Renal cortical epithelial cell (primary cell): Measurements from ENCODE around the gene SORCS1. TPM values are rescaled to one million over a fixed set of nuclear protein-coding genes. Genes with fewer than 3 reads are reported as not detected.

Source experiments
- DNase-seq: peaks from one replicate; pipeline ENCODE4 v3.0.0-alpha.2; 2011; ENCODE audit warnings: low read depth
- total RNA-seq: library from RNA; depleted of rRNA; stranded (reverse); fragments of >200 nt; gene quantifications from 2 replicates; pipeline ENCODE4 v1.2.3, GENCODE V29; 2014

Gene SORCS1
- total RNA-seq, 1 donor from 2014 or later, result not detected

DNA sequence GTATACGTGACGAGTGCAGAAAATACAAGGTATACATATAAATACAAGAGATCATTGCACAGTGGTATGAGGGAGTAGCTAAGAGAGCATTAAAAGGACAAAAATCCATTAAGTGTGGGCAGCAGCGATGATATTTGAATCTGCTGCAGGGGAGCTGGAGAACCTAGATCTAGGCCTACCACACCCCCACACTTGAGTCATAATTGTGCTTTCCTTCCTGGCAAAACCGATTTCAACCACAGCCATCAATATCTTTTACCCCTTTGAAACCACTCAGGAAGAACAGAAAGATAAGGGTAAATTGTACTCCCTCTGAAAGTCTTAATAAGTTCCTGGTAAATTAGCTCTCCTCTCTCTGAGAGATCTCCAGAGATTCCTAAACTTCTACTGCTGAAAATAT is 345.0 kb downstream of the SORCS1 start:
- DNase-seq, result no peak

DNA sequence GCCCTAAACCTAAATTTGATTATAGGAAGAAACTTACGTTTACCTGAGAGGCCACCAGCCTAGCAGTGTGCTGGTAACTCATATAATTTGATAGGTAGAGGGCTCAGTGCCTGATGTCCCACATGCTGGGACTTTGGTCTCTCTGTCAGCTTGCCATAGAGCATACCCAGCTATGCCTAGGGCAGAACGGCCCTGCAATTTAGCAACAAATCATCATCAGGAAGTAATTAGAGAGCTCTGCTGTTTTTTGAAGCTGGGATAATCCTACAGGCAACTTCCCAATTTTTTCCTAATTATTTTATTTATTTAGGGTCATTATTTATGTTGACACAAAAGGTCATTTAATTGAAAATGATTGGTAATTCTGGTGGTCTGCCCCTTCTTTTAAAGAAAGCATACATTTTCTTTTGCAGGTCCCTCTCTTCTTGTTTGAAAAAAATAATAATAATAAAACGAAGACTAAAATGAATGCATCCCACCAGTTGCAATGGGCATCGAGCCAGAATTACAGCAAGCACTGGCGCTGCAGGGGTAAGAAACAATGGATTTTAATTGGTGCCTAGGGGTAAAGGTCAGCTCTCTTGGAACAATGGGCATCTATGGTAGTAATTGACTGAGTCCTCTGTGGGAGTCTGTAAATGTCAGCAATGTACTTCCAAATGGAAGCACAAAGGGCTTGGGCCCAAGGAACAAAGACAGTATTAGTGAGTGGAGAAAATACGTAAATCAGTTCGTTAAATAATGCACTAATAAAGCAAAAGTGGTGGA is 348.0 kb downstream of the SORCS1 start:
- DNase-seq, result no peak

GRCh38 chr10:106815427-106816043 is 349.0 kb downstream of the SORCS1 start:
- DNase-seq, result no peak

GRCh38 chr10:106804992-106805582 is 359.4 kb downstream of the SORCS1 start:
- DNase-seq, result no peak

DNA sequence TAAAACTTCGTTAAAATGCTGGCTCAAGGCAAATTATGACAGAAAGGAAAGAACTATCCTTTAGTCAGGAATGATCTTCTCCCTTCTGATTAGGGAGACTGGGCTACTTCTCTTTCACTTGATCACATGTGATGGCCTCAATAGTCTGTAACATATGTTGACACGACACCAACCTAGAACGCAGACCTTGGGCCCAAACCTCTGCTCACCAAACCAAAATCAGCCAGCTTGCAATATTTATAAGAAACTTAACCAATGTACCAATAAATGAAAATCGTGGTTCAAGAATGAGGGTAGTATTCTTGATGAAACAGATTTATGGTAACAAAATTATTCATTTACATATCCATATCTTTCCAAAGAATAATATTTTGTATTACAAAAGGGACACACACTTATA is 361.6 kb downstream of the SORCS1 start:
- DNase-seq, result no peak

DNA sequence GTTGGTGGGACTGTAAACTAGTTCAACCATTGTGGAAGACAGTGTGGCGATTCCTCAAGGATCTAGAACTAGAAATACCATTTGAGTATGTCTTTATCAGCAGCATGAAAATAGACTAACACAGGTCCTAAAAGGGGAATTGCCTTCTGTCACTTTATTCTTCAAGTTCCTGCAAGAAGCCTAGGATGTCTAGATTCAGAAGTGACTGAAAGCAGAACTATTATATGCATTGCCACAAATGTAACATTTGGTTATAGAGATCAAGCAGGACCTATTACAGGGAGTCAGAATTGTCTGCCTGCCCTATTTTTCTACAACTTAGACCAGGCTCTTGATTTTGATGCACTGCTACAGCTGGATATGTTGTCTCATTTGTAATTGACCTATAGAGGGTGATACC is 364.7 kb downstream of the SORCS1 start:
- DNase-seq, result no peak

- no peak for DNase-seq
Measured at GRCh38 chr10:106795619-106796018, 368.9 kb downstream of the SORCS1 start.

GRCh38 chr10:106793617-106794016 is 370.9 kb downstream of the SORCS1 start:
- DNase-seq, result no peak

GRCh38 chr10:106789623-106790022 is 374.9 kb downstream of the SORCS1 start:
- DNase-seq, result no peak

DNA sequence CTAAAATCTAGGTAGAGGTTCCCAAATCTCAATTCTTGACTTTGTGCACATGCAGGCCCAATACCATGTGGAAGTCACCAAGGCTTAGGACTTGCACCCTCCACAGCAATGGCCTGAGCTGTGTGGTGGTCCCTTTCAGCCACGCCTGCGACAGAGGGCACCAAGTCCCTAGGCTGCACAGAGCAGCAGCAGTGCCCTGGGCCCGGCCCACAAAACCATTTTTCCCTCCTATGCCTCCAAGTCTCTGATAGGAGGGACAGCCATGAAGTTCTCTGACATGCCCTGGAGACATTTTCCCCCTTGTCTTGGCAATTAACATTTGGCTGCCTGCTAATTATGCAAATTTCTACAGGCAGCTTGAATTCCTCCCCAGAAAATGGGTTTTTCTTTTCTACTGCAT is 375.5 kb downstream of the SORCS1 start:
- DNase-seq, result no peak

DNA sequence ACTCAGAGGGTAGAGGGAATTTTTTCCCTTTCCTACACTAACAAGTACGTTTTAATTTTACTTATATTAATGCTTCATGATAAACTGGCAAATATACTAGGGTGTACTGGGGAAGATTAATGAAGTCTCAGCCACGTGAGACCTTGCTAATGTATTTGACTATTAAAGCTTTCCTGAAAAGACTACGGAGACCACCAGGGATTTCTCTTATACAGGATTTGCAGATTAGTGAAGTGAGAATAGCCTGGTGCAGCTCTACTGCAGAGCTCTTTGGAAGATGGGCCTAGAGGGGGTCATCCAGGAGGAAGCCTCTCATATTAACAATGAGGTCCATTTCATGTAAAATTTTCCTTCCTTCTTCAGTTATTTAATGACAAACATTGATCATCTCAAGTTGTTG is 379.0 kb downstream of the SORCS1 start:
- DNase-seq, result no peak

DNA sequence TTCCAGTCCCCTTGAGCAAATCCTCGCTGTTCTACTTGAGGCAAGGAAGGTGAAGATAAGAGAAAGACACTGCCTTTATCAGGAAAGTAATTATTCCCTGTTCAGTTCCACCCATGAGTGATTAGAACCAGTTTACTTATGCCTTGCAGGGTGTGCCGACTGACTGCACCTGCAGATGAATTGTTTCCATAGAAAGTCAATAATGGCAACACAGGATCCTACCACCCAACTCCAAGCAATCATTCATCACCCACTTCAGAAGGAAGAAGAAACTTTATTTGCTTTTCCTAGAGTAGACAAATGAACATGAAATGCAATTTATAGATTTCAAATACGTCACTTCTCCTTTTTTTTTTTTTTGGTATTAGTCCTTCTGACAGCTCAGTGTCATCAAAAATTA is 383.9 kb downstream of the SORCS1 start:
- no peak for DNase-seq

DNA sequence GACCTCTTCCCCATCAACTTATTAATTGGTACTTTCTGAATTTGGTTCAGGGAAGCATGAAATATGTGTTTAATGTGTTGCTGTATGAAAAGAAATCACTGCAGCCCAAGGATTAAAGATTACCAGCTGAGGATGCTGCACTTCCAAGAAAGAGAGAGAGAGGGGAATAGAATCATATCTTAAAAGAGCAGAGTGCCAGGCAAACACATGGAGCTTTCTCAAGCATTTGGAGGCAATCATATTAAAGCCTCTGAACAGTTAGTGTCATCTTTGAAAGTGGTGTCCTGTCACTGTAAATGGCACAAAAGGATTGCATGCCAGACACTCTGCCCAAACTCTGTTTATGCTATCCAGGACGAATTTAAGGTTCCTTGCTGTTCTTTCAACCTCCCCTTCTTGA is 386.7 kb downstream of the SORCS1 start:
- DNase-seq, result no peak

GRCh38 chr10:106775127-106775526 is 389.4 kb downstream of the SORCS1 start:
- no peak for DNase-seq

GRCh38 chr10:106772957-106773356 is 391.5 kb downstream of the SORCS1 start:
- no peak for DNase-seq

DNA sequence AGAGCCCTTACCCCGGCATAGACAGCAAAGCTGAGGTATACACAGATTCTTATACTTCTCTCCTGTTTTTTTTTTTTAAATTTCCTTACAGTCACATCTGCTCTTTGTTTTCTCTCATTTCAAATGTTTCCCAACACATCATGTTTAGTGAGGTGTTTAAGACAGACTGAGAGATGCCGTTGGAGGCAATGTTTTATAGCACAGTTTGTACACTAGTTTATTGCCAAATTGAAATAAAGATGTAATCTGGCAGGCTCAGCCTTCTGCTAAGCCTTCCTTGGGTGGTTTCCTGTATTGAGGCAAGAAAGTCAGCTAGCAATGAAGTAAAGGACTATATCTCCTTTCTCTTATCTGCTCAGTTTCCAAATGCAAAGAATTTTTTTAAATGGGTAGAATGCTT is 393.4 kb downstream of the SORCS1 start:
- no peak for DNase-seq

DNA sequence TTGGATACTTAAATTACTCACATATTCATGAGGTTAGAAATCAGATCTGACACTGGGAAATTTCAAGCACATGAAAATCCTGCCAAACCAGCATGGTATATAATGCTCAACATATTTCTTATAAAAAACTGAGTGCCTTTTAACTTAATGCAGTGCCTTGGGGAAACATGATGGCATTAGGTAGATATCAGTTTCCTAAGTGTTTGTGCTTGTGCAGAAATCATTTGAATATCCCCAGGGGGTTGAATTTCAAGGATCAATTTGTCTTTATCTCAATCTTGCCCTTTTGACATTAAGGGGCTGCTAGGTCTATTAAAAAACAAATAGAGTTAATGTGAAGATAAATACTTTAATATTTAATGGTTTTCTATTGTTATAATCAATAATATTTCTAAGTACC is 396.3 kb downstream of the SORCS1 start:
- DNase-seq, result no peak

- DNase-seq, result no peak
Measured at GRCh38 chr10:106765928-106766327, 398.6 kb downstream of the SORCS1 start.

GRCh38 chr10:106765241-106765754 is 399.2 kb downstream of the SORCS1 start:
- no peak for DNase-seq

DNA sequence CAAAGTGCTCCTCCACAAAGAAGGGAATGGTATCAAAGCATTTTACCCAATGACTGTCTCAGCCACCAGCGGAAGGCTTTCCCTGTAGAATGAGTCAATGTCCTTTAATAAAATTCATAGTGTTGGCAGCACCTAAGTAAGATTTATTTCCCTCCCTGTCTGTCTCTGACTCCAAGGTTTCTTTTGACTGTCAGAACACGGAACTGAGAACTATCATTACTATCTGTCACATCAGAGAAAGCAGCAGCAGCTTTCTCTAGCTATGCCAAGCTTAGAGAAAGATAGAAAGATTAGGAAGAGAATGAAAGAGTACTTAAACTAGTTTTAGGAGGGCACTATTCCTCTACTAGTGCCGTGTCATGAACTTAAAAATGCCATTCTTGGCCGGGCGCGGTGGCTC is 400.1 kb downstream of the SORCS1 start:
- DNase-seq, result no peak

DNA sequence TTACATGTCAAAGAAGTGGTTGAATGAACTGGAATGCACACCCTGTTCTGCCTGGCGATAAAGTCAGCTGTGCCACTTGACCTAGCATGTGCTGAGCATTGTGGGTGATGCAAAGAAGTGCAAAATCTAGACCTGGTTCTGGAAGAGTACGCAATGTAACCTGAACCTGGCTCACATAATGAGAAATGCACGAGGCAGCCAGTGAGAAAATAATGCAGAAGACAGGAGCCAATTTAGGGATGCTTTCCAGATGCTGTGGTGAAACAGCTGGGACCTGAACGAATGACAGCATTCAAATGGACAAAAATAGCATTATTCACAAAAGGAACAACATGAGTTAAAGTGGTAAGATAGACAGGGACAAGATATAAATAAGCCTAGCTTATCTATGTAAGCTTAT is 402.6 kb downstream of the SORCS1 start:
- DNase-seq, result no peak

DNA sequence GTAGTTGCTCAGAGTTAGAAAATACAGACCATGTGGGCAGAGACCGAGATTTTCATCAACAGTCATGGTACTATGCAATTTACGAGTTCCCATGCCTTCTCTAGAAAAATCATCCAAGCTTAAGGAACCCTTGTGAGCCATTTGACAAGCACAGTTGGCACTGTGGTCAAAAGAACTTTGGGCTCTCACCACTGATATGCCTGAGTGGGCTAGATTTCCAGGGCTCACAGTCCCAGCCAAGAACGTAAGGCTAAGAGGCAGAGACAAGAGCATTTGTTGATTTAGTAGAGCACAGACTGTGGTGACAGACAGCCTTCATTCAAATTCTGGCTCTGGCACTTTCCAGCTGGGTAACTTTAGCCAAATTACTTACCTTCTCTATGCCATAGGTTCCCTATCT is 407.0 kb downstream of the SORCS1 start:
- no peak for DNase-seq

GRCh38 chr10:106751091-106751490 is 413.4 kb downstream of the SORCS1 start:
- DNase-seq, result no peak
